Stimulated activated CD8-positive, alpha-beta memory T cell treated with anti-CD3 and anti-CD28 coated beads, Interleukin-12 subunit alpha, Interleukin-12 subunit beta, amount 100 ng/mL, for 1 hour (primary cell): Measurements from ENCODE around the gene TRIM45.
"Not testable (repeated sequence)": the region's sequence is repeated elsewhere in the genome, so short reads cannot be mapped to it uniquely, and the experiment has no call there.

ENCODE experiments used
- DNase-seq: peaks from one replicate; pipeline ENCODE4 v3.0.0-alpha.2; 2020; ENCODE audit warnings: low read depth

Gene TRIM45, protein sequence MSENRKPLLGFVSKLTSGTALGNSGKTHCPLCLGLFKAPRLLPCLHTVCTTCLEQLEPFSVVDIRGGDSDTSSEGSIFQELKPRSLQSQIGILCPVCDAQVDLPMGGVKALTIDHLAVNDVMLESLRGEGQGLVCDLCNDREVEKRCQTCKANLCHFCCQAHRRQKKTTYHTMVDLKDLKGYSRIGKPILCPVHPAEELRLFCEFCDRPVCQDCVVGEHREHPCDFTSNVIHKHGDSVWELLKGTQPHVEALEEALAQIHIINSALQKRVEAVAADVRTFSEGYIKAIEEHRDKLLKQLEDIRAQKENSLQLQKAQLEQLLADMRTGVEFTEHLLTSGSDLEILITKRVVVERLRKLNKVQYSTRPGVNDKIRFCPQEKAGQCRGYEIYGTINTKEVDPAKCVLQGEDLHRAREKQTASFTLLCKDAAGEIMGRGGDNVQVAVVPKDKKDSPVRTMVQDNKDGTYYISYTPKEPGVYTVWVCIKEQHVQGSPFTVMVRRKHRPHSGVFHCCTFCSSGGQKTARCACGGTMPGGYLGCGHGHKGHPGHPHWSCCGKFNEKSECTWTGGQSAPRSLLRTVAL

DNA sequence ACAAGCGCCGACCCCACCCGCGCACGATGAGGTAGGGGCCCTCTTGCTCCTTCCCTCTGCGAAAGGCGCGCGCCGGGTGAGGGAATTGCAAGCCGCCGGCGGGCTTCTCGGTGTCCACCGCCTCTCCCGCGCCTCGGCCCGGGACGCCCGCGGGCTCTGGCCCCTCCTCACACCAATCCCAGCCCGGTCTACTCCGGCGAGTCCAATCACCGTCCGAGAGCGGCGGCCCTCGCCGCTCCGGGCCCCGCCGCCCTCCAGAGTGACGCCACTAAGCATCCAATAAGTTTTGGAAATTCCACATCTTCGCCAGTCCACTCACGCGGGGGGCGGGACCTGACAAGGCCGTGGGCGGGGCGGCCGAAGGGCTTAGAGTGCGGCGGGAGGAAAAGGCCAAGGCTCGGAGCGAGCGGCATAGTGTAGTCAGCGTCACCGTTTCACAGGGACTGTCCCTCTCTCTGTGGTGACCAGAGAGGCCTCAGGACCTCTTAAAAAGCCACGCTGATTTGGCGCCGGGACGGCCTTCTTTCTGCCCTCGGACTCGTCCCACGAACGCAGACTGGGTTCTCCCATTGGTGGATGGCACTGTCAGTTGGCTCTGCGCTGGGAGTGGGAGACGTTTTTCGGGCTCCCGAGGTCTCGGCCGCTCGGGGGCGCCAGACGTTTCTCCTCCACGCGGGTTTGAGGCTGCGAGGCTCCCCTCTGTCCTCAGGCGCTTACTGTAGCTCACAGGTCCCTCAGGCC lies at the start of gene TRIM45:
TRIM45 (minus strand) TSS at position 161 of the 741 bp plus-strand sequence. CDS start 548 bp downstream, outside the sequence.
- peak; percentile 65 for DNase-seq

DNA sequence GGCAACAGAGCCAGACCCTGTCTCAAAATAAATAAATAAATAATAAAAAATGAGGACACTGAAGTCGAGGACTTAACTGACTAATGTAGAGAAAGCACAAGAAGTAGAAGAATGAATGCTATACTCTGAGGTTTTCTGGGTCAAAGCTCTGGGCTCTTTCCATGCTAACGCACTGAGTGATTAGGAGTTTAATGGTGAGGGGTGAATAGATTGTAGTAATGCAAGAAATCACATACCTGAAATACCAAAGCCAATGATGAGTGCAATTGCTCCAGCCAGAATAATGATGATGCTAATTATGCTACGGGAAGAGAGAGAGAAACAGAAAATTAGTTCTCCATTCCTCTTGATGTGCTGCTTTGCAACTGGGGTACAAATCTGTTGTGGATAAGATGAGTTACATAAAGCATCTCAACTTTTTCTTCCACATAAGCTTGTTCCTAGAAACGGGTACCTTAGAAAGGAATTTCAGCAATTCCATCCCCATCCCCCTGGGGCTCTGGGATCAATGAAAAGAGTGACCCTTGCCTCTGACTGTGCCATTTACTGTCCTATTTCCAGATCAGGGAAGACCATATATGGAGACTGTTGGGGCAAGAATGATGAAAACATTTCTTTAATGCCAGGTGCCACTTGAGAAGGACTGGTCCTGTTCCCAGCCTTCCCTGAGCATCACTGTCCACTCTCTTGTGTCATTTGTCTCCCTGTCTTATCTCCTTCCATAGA lies 48.5 kb upstream of the TRIM45 start:
- no peak for DNase-seq

DNA sequence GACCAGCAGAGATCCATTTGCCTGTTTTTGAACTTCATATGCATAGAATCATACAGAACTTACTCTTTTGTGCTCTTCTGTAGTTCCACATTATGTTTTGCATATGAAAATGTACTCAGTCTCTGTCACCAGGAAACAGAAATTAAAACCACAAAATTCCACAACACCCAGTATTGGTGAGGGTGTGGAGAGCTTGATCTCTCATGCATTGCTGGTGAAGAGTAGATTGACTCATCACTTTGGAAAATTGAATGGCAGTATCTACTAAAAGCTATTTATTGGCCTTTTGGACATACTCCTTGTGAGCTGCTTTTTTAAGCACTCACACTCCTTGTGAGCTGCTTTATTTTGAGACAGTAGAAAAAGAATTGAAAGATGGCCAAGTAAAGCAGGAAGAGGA lies 45.9 kb upstream of the TRIM45 start:
- DNase-seq: no peak

DNA sequence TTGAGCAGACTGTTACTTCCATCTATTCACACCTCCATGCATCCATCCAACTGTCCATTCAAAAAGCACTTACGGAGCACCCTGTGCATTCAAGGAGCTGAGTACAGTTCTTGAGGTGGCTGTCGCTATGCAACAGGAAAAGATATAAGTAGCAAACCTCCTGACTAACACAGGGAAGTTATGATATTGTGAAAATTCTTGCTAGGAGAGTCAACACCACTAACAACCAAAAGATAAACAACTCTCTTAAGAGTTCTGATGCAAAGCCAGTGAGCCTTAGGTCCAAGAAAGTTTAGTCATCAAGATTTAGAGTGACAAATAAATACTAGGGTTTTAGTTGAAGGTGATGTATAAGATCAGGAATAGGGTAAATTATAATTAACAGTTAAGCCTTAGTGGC lies 44.5 kb upstream of the TRIM45 start:
- no peak for DNase-seq

DNA sequence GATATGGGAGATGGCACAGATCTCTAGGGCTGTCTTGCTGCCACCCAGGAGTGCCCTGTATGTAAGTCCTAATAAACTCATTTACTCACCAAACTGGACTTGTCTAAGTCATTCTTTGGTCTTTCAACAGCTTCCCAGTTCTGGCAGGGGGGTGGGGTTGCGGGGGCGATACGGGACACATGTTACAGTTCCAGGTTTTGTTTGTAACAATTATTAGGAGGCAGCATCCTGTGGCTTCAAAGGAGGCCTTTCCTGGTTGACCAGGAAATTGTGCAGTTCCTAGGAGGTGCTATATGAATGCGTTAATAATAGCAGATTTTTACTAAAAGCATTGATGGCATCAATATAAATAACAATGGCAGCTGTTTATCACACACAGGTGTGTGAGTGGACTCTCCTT lies 42.7 kb upstream of the TRIM45 start:
- DNase-seq: no peak

- DNase-seq: no peak
Measured at GRCh38 chr1:117162816-117163215, 41.3 kb upstream of the TRIM45 start.

DNA sequence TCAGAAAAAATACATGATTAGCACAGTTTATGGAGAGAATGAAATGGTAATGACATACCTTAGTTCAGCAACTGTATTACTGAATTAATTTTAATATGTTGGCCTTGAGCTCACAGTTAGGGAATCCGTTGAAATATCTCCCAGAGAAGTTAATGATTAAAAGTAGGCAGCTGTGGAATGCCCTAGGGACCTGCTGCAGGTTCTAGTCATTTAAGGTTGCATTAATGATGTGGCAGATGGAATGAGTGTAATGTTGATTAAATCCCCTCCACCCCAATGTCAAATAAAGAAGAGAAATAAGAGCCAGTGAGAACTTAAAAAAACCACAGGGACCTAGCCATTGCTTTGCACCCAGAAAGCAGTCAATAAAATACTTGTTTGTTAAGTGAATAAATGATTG lies 40.3 kb upstream of the TRIM45 start:
- no peak for DNase-seq

GRCh38 chr1:117151305-117151704 lies 29.8 kb upstream of the TRIM45 start:
- DNase-seq: not testable (repeated sequence)

- no peak for DNase-seq
Measured at GRCh38 chr1:117150316-117150715, 28.8 kb upstream of the TRIM45 start.

GRCh38 chr1:117147856-117148588 lies 26.5 kb upstream of the TRIM45 start:
- no peak for DNase-seq

DNA sequence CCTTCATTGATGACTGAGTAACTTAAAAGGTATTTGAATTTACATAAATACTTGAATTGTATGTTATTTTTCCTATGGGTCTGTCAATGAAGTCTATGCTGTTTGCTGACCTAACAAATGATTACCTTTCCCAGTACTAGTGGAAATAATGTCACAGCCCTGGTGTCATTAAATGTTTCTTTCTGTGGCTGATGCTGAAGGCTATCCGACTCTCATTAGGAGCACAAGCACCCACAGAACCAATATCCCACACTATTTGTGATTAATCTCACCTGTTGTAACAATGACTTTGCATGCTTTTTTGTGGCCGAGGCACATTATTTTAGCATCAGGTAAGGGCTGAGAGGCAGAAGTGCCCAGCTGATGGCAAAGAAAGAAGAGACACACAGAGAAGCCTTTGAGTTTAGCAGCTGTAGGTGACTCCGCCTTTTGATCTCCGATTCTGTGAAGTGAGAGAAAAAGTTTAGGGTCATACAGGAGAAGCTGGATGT lies 25.8 kb upstream of the TRIM45 start:
- no peak for DNase-seq

DNA sequence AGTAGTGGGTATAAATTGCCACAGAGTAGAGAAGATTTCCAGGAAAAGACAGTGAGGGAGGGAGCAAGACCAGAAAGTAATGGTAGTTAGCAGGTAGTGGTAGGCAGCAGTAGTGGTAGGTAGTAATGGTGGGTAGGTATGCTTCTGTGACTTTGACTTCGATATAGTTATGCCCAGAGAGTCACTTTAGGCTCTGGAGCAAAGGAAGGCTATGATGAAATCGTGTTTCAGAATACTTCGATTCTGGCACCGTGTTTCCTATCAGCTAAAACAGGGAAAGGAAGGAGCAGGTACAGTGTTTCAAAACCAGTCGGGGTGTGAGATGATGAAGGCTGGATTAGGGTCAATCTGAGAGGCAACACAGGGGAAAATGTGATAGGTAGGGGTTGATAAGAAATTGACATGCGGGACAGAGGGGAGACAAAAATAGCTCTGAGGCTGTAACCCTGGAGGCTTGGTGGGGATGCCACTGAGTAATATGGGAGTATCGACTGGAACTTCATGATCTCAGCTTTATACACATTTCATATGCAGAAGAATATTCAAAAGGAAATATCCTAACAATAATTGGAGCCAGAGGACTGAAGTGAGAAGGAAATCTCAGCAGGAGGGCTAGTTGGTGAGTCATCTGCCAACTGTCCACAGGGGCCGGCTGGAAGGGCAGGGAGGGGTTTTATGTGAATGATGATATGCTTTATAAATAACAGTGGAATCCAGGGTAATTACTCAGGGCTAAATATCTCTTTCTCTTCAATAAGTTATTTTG lies 25.2 kb upstream of the TRIM45 start:
- no peak for DNase-seq

GRCh38 chr1:117146072-117146471 lies 24.5 kb upstream of the TRIM45 start:
- no peak for DNase-seq

DNA sequence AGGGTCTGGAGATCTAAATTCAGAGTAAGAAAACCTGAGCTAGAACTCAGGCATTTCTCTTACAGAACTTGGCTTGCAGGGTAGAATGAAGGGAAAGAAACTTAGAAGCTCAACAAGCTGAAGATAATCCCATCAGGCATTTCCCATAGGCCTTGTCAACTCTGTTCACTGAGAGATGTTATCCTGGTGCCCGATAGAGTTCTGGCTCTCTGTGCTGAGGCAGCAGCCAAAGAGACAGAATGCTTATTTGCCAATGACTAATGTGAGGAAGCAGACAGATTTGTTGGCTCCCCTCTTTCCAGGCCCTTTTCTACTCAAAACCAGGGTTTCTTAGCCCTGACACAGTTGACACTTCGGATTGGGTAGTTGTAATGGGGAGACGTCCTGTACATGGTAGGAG lies 22.3 kb upstream of the TRIM45 start:
- no peak for DNase-seq

- no peak for DNase-seq
Measured at GRCh38 chr1:117143172-117143571, 21.6 kb upstream of the TRIM45 start.

DNA sequence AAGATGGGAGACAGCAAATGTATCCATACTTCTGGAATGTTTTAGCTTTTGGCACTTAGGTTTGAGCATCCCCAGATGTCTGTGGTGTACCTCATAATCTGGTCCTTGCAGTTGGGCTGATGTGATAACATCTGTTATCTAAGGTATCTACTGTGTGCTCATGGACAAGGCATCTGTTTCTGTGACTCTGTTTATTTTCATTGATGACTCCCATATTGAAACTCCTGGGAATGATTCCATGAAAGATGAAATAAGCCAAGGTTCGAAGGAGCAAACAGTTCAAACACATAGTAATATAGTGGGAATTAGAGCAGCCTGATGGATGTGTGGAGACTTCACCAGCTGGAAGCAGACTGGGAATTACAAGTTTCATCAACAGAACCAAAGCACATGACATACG lies 20.7 kb upstream of the TRIM45 start:
- no peak for DNase-seq

- no peak for DNase-seq
Measured at GRCh38 chr1:117138561-117138960, 17.0 kb upstream of the TRIM45 start.

DNA sequence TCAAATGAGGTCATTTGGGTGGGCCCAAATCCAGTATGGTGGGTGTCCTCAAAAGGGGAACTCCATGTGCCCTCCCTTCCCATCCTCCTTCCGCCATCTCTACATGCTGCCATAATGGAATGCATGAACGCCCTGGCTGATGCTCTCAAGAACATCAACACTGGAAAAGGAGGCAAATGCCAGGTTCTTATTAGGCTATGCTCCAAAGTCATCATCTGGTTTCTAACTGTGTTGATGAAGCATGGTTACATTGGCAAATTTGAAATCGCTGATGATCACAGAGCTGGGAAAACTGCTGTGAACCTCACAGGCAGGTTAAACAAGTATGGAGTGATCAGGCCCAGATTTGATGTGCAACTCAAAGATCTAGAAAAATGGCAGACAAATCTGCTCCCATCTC lies 16.6 kb upstream of the TRIM45 start:
- no peak for DNase-seq

DNA sequence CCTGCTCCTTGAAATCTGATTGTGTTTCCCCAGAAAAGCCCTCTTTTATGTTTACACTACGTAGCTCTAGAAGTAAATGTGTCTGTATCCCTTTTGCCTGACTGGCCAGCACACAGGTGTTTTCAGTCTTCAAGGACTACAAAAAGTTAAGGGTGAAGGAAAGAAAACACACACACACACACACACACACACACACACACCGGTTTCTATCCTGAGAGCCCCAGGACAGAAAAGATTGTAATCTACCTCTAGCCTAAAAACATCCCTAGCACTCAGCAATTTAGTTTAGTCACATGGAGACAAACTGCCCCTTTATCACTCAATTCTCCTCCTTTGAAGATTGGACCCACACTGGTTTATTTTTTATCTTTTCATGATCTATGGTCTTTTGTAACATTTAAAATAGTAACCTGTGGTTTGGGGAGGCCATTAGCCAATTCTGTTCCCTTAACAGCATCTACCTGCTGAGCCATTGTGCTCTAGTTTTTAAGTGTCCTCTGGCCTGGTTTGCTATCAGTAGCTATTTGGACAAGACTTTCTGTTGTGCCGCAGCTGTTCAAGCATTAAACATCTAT lies 15.8 kb upstream of the TRIM45 start:
- DNase-seq: no peak

GRCh38 chr1:117136749-117137148 lies 15.2 kb upstream of the TRIM45 start:
- DNase-seq: no peak
